ENCODE measurements around the gene GREB1. TPM values are rescaled to one million over a fixed set of nuclear protein-coding genes. Genes with fewer than 3 reads are reported as not detected.

The GREB1 gene
- total RNA-seq, 2 experiments from 2014 or later, result 0.91 to 1.4 TPM

- ATAC-seq, result no peak
- peaks cover 26% of the 10 kb centered on the region for H3K27me3 Mint-ChIP-seq
- no peaks in the 10 kb centered on the region for H3K9me3 Mint-ChIP-seq (ENCODE audit: low read depth)
- CTCF ChIA-PET, result interaction anchor here (1.2 to 4.1 kb wide), 3 partner anchors 8 to 105 kb away, joined by 3 to 24 read pairs (median 4); no protein-coding TSS in a partner anchor
- no peak overlapping the region for H3K27ac Mint-ChIP-seq
- no peak overlapping the region for H3K4me3 Mint-ChIP-seq
- peaks cover 19% of the 10 kb centered on the region for H3K4me1 Mint-ChIP-seq
- H3K36me3 Mint-ChIP-seq, result no peaks in the 10 kb centered on the region
- DNase-seq, result no peak
Measured at GRCh38 chr2:11684894-11685460, 151.1 kb downstream of the GREB1 start.

- CTCF ChIA-PET, result interaction anchor here (1.8 to 5.7 kb wide), 3 partner anchors 93 to 98 kb away, joined by 4 to 71 read pairs (median 31); no protein-coding TSS in a partner anchor
- Mint-ChIP-seq H3K27me3 (peaks cover 26% of the 10 kb centered on the region), H3K27ac (no peak overlapping the region), H3K36me3 (no peaks in the 10 kb centered on the region), H3K9me3 (ENCODE audit: low read depth) (no peaks in the 10 kb centered on the region), H3K4me3 (no peak overlapping the region), H3K4me1 (peaks cover 19% of the 10 kb centered on the region)
- DNase-seq (no peak), ATAC-seq (no peak)
Measured at GRCh38 chr2:11685906-11686470, 152.1 kb downstream of the GREB1 start.

GRCh38 chr2:11687736-11688135, 153.9 kb downstream of the GREB1 start:
- DNase-seq, result no peak
- H3K27me3 Mint-ChIP-seq, result peaks cover 23% of the 10 kb centered on the region
- CTCF ChIA-PET, result interaction anchor here (0.7 to 5.7 kb wide), 12 partner anchors 8 to 1244 kb away, joined by 3 to 71 read pairs (median 6); no protein-coding TSS in a partner anchor
- H3K36me3 Mint-ChIP-seq, result no peaks in the 10 kb centered on the region
- H3K4me1 Mint-ChIP-seq, result peaks cover 14% of the 10 kb centered on the region
- no peak overlapping the region for H3K4me3 Mint-ChIP-seq
- H3K9me3 Mint-ChIP-seq (ENCODE audit: low read depth), result no peaks in the 10 kb centered on the region
- H3K27ac Mint-ChIP-seq, result no peak overlapping the region
- ATAC-seq, result no peak

- CTCF ChIA-PET, result interaction anchor here (0.7 to 5.7 kb wide), 14 partner anchors 9 to 1243 kb away, joined by 3 to 71 read pairs (median 6); no protein-coding TSS in a partner anchor
- Mint-ChIP-seq H3K36me3 (no peaks in the 10 kb centered on the region), H3K4me3 (peak overlapping the region; percentile 43), H3K9me3 (ENCODE audit: low read depth) (no peaks in the 10 kb centered on the region), H3K27ac (no peak overlapping the region), H3K4me1 (peaks cover 14% of the 10 kb centered on the region), H3K27me3 (peaks cover 19% of the 10 kb centered on the region)
- ATAC-seq, result peak; percentile 95
- peak; percentile 90 for DNase-seq
Measured at GRCh38 chr2:11688222-11689069, 154.6 kb downstream of the GREB1 start.

GRCh38 chr2:11691076-11691660, 157.3 kb downstream of the GREB1 start:
- Mint-ChIP-seq H3K36me3 (no peaks in the 10 kb centered on the region), H3K4me1 (peaks cover 14% of the 10 kb centered on the region), H3K4me3 (no peak overlapping the region), H3K27me3 (peaks cover 8% of the 10 kb centered on the region), H3K9me3 (ENCODE audit: low read depth) (no peaks in the 10 kb centered on the region), H3K27ac (no peak overlapping the region)
- ATAC-seq, result no peak
- DNase-seq, result no peak
- CTCF ChIA-PET, result interaction anchor here (2.1 to 6.5 kb wide), 3 partner anchors 53 to 93 kb away, joined by 12 to 71 read pairs (median 60); partner anchors contain the start of gene LPIN1

Small RNA genes within 50 kb of the gene (microRNA-seq; reads per million reads assigned to microRNA genes)
- gene MIR4429, result not detected

Other genes starting within 250 kb of the GREB1 start
- 10 to 100 TPM; 19.4 to 22.3 TPM for gene ROCK2, start 189.4 kb upstream of the GREB1 start, total RNA-seq
- gene E2F6, start 67.9 kb upstream of the GREB1 start, total RNA-seq, result 10 to 100 TPM in 1 of 2 experiments, 1 to 10 TPM in 1; 7.5 to 11.8 TPM
- gene NTSR2, start 136.2 kb downstream of the GREB1 start, total RNA-seq, result not detected
- 10 to 100 TPM; 57.1 to 76.4 TPM for gene LPIN1, start 212.6 kb downstream of the GREB1 start, total RNA-seq